Left ventricle myocardium inferior (tissue), 1 donor: ENCODE measurements around the gene TP53BP1. TPM values are rescaled to one million over a fixed set of nuclear protein-coding genes. Genes with fewer than 3 reads are reported as not detected.

ENCODE experiments used
- DNase-seq: peaks from one replicate; pipeline ENCODE4 v3.0.0-alpha.2; 2020
- H3K27ac ChIP-seq: fragments of 200-600 bp; replicated peaks from 2 replicates; pipeline ENCODE4 v1.8.0; 2021
- H3K27me3 ChIP-seq: fragments of 200-600 bp; 2 replicates; pipeline ENCODE4 v1.8.0; 2021; ENCODE audit warnings: low read depth
- H3K36me3 ChIP-seq: fragments of 200-600 bp; 2 replicates; pipeline ENCODE4 v1.8.0; 2021
- H3K4me1 ChIP-seq: fragments of 200-600 bp; 2 replicates; pipeline ENCODE4 v1.8.0; 2021
- H3K4me3 ChIP-seq: fragments of 200-600 bp; 2 replicates; pipeline ENCODE4 v1.8.0; 2021; ENCODE audit warnings: mild to moderate bottlenecking, moderate library complexity
- H3K9me3 ChIP-seq: fragments of 200-600 bp; replicated peaks from 2 replicates; pipeline ENCODE4 v1.8.0; 2021
- intact Hi-C: fragments of 100-400 bp; cut with micrococcal nuclease; formaldehyde crosslinking; loops from one replicate; pipeline ENCODE4 v1.11.0; 2022
- total RNA-seq: library from RNA; stranded (reverse); fragmentation: NEBNext Ultra II Directional; extraction: Animal tissue kit (Norgen Biotek cat#: 25700); gene quantifications from one replicate; pipeline ENCODE4 v1.2.1, GENCODE V29; 2021
- TF ChIP-seq, protein P1 (sequence below): fragments of 200-600 bp; IDR thresholded peaks from 2 replicates; pipeline ENCODE4 v1.8.0; 2021; ENCODE audit warnings: antibody characterized with exemption, mild to moderate bottlenecking, borderline replicate concordance
- donor health status: DM: no; HTN: yes; CAD: no; lungs with severe emphysema.

TP53BP1 gene
- total RNA-seq, 1 donor from 2014 or later: 28.6 TPM

DNA sequence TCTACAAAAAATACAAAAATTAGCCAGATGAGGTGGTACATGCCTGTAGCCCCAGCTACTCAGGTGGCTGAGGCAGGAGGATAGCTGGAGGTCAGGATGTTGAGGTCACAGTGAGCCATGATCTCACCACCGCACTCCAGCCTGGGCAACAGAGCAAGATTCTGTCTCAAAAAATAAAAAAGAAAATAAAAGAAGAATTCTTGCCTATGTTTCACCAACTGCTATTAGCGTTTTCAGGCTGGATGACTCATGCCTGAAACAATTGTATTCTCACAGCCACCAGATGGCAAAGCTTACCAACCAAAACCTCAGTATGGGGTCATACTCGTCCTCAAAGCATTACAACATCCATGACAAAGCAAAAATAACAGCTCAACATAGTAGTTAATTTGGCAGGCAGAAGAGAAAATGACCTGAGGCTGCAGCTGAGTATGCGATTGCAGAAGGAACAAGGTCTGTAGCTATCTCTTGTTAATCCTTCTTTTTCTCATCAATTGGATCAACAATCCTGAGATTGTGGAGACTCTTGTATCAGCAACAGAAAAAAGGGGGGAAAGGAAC, 52.2 kb downstream of the TP53BP1 start:
- Histone ChIP-seq H3K27me3 (no peaks in the 10 kb centered on the region), H3K4me1 (peaks cover 13% of the 10 kb centered on the region), H3K36me3 (peaks cover 48% of the 10 kb centered on the region), H3K9me3 (no peaks in the 10 kb centered on the region), H3K27ac (peak overlapping the region; percentile 44), H3K4me3 (no peak overlapping the region)
- DNase-seq: no peak
- TF ChIP-seq, protein P1, sequence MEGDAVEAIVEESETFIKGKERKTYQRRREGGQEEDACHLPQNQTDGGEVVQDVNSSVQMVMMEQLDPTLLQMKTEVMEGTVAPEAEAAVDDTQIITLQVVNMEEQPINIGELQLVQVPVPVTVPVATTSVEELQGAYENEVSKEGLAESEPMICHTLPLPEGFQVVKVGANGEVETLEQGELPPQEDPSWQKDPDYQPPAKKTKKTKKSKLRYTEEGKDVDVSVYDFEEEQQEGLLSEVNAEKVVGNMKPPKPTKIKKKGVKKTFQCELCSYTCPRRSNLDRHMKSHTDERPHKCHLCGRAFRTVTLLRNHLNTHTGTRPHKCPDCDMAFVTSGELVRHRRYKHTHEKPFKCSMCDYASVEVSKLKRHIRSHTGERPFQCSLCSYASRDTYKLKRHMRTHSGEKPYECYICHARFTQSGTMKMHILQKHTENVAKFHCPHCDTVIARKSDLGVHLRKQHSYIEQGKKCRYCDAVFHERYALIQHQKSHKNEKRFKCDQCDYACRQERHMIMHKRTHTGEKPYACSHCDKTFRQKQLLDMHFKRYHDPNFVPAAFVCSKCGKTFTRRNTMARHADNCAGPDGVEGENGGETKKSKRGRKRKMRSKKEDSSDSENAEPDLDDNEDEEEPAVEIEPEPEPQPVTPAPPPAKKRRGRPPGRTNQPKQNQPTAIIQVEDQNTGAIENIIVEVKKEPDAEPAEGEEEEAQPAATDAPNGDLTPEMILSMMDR: peak; percentile 53
- intact Hi-C loops: no loop called here

DNA sequence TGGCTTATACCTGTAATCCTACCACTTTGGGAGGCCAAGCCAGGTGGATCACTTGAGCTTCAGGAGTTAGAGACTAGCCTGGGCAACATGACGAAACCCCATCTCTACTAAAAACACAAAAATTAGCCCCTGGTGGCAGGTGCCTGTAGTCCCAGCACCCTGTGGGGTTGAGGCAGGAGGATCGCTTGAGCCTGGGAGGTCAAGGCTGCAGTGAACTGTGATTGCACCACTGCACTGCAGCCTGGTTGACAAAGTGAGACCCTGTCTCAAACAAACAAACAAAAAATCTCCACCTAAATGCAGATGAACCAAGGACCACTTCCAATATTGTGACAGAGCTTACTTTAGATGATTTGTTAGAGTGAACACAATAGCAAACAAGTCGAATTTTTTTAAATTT, 53.7 kb downstream of the TP53BP1 start:
- intact Hi-C loops: no loop called here
- Histone ChIP-seq H3K4me3 (no peak overlapping the region), H3K36me3 (peaks cover 46% of the 10 kb centered on the region), H3K4me1 (peaks cover 13% of the 10 kb centered on the region), H3K9me3 (no peaks in the 10 kb centered on the region), H3K27ac (no peak overlapping the region), H3K27me3 (no peaks in the 10 kb centered on the region)
- DNase-seq: no peak
- TF ChIP-seq, protein P1: no peak

DNA sequence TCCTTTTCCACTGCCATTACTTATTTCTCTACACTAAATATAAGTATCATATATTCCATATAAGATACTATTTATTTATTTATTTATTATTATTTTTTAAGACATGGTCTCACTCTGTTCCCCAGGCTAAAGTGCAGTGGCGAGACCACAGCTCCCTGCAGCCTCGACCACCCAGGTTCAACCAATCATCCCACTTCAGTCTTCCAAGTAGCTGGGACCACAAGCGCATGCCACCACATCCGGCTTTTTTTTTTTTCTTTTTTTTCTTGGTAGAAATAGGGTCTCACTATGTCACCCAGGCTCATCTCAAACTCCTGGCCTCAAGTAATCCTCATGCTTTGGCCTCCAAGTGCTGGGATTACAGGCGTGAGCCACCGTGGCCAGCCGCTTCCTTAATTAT, 56.6 kb downstream of the TP53BP1 start:
- TF ChIP-seq, protein P1: no peak
- peaks cover 65% of the 10 kb centered on the region for H3K36me3 ChIP-seq
- intact Hi-C loops: no loop called here

DNA sequence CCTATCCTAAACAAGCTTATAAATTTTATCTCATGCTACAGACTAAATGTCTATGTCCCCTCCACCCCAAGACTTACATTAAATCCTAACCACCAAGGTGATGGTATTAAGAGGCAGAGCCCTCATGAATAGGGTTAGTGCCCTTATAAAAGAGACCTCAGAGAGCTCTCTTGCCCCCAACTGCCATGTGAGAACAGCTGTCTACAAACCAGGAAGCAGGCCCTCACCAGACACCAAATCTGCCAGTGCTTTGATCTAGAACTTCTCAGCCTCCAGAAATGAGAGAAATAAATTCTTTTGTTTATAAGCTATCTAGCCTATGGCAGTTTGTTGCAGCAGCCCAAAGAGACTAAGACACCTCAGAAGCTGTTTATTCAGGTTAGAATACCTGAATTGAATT, 58.5 kb downstream of the TP53BP1 start:
- intact Hi-C loops: no loop called here
- DNase-seq: no peak
- no peaks in the 10 kb centered on the region for H3K27me3 ChIP-seq
- no peak overlapping the region for H3K4me3 ChIP-seq
- no peak overlapping the region for H3K27ac ChIP-seq
- no peaks in the 10 kb centered on the region for H3K9me3 ChIP-seq
- H3K36me3 ChIP-seq: peaks cover 84% of the 10 kb centered on the region
- TF ChIP-seq, protein P1: no peak
- no peaks in the 10 kb centered on the region for H3K4me1 ChIP-seq

More for the DNA sequence above, 56.6 kb downstream of the TP53BP1 start:
- no peaks in the 10 kb centered on the region for H3K27me3 ChIP-seq
- H3K27ac ChIP-seq: no peak overlapping the region
- no peaks in the 10 kb centered on the region for H3K9me3 ChIP-seq
- no peak for DNase-seq
- H3K4me1 ChIP-seq: peaks cover 10% of the 10 kb centered on the region
- H3K4me3 ChIP-seq: no peak overlapping the region

DNA sequence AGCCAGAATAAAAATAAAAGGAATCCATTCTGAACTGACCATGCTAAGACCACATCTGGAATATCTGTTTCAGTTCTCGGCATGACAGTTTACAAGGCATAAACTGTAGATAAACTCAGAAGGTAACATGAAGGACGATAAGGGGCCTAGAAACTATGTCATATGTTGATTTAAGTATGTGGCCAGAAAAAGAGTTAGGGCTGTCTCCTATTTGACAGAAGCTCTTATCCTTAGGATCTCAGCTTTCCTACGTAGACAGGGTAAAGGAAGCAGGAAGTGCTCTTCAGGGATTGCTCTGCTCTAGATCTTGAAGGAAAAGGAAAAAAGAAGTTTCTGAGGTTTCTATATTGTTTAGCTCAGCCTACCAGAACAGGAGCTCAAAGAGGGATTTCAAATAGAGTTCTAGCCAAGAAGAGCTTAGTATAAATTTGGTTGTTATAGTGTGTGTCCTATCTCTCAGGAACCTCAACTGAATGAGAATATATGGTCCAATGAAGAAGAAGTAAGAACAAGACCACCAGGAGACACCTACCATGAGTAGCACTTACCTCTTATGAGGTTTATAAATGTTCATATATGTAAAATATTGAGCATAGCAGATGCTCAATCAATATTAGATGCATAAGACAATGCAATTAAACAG, 59.2 kb downstream of the TP53BP1 start:
- intact Hi-C loops: no loop called here
- H3K36me3 ChIP-seq: peaks cover 81% of the 10 kb centered on the region
- no peaks in the 10 kb centered on the region for H3K4me1 ChIP-seq
- no peaks in the 10 kb centered on the region for H3K9me3 ChIP-seq
- TF ChIP-seq, protein P1: no peak
- no peak overlapping the region for H3K4me3 ChIP-seq
- no peaks in the 10 kb centered on the region for H3K27me3 ChIP-seq
- H3K27ac ChIP-seq: no peak overlapping the region
- no peak for DNase-seq
